ENCODE data around the gene C11orf21. TPM values are rescaled to one million over a fixed set of nuclear protein-coding genes. Genes with fewer than 3 reads are reported as not detected.

C11orf21 gene
- total and polyA plus RNA-seq, 2 of the 8 experiments (the other 6 are each of a cell fraction or from before 2014, with no cell fraction given) = not detected

- TF ChIP-seq SP4 (IDR thresholded peaks at IDR 0.05; ENCODE audit: low read length) = no peak
- TF ChIP-seq JUND (IDR thresholded peaks at IDR 0.05; ENCODE audit: low read length) = no peak
- H2BK20ac ChIP-seq (ENCODE audit: low read length) = no peak overlapping the region
Measured at GRCh38 chr11:2319791-2320472, 18.2 kb upstream of the C11orf21 start.

More at GRCh38 chr11:2319791-2320472, 18.2 kb upstream of the C11orf21 start:
- POLR2A ChIA-PET (ENCODE audit: partially characterized antibody) = no interaction called here
- DNase-seq (ENCODE audit: low read depth in 1 of 2, low spot score in 2 of 2) (no peak), FAIRE-seq (no peak)
- H2AK5ac ChIP-seq (ENCODE audit: low read depth, low read length) = no peak overlapping the region
- H3K56ac ChIP-seq (replicated peaks; ENCODE audit: insufficient read length, low read depth, low read length) = no peak overlapping the region
- no peak overlapping the region for H3K18ac ChIP-seq (ENCODE audit: extremely low read depth, low read length)
- no peak overlapping the region; the same call in 1 of the 2 replicates for H4K8ac ChIP-seq (ENCODE audit: extremely low read depth, insufficient read depth, low read length)
- H3K27ac ChIP-seq (ENCODE audit: low read depth, low read length) = no peak overlapping the region
- no peak overlapping the region for H3K4ac ChIP-seq (replicated peaks; ENCODE audit: insufficient read length, low read depth, low read length)
- no peaks in the 10 kb centered on the region for H3K4me1 ChIP-seq (replicated peaks in 1 of 4; ENCODE audit: control insufficient read depth in 3 of 4, insufficient read depth in 4 of 4, low read length in 3 of 4)
- no peak overlapping the region for H2BK15ac ChIP-seq (ENCODE audit: low read length)
- no peak overlapping the region for H3K23ac ChIP-seq (ENCODE audit: insufficient read length)
- no peaks in the 10 kb centered on the region; a peak in 1 of 4 replicates for H3K9me3 ChIP-seq (ENCODE audit: insufficient read depth in 2 of 2, low read depth in 1 of 2, low read length in 1 of 2)
- H4K91ac ChIP-seq (replicated peaks; ENCODE audit: insufficient read length, low read length) = no peak overlapping the region
- CTCF ChIA-PET (ENCODE audit: partially characterized antibody) = interaction anchor here (0.6 to 1.9 kb wide), 3 partner anchors 14 to 583 kb away, joined by 3 to 11 read pairs (median 3); no protein-coding TSS in a partner anchor
- H2BK5ac ChIP-seq (ENCODE audit: low read depth, low read length) = no peak overlapping the region
- no peak overlapping the region for H2BK120ac ChIP-seq (replicated peaks; ENCODE audit: low read depth, low read length)
- H2AFZ ChIP-seq (ENCODE audit: low read length) = no peak overlapping the region
- peaks cover 0 to 2% (median 0%) of the 10 kb centered on the region in 4 experiments; a peak in 1 of 7 replicates for H3K27me3 ChIP-seq (replicated peaks in 1 of 4; ENCODE audit: control insufficient read depth in 3 of 4, extremely low read depth in 1 of 4, insufficient read depth in 3 of 4, low read length in 3 of 4)
- H4K5ac ChIP-seq (ENCODE audit: insufficient read length, low read depth, low read length) = no peak overlapping the region
- H2BK12ac ChIP-seq (ENCODE audit: low read depth, low read length) = no peak overlapping the region
- 96% methylated on average over 10 of the region's 10 CpGs; no CpG with 5 or more reads in 1 of the 2 experiments for WGBS, 2 experiments (ENCODE audit: extremely low coverage in 1 of 2, insufficient coverage in 1 of 2, insufficient read length in 1 of 2, insufficient replicate concordance in 2 of 2, low coverage in 1 of 2, low lambda C conversion rate in 2 of 2, missing lambda C conversion rate in 1 of 2)
- H3K23me2 ChIP-seq (ENCODE audit: low read depth, low read length) = no peaks in the 10 kb centered on the region
- H3K4me3 ChIP-seq (ENCODE audit: extremely low read depth in 1 of 4, insufficient read depth in 2 of 4, low read depth in 3 of 4, low read length in 4 of 4) = no peak overlapping the region
- no peaks in the 10 kb centered on the region for H3K79me2 ChIP-seq (ENCODE audit: control insufficient read depth in 1 of 2, insufficient read depth in 2 of 2, low read length in 2 of 2)
- no peaks in the 10 kb centered on the region for H3K36me3 ChIP-seq (ENCODE audit: control insufficient read depth in 2 of 4, insufficient read depth in 4 of 4, low read length in 3 of 4)
- no peak overlapping the region for H3K4me2 ChIP-seq (ENCODE audit: insufficient read depth in 1 of 2, low read depth in 2 of 2, low read length in 2 of 2)
- no peak overlapping the region for H3K9ac ChIP-seq (replicated peaks in 1 of 4; ENCODE audit: extremely low read depth in 1 of 4, low read depth in 3 of 4, low read length in 3 of 4)
- H3K14ac ChIP-seq (ENCODE audit: insufficient read length) = no peak overlapping the region
- H3K79me1 ChIP-seq (ENCODE audit: low read depth, low read length) = no peaks in the 10 kb centered on the region
- no peaks in the 10 kb centered on the region for H4K20me1 ChIP-seq (replicated peaks in 1 of 2; ENCODE audit: control insufficient read depth in 1 of 2, insufficient read depth in 2 of 2, low read length in 2 of 2)

All from H1 (cell line).